Measurements from ENCODE around the gene LOXHD1. TPM values are rescaled to one million over a fixed set of nuclear protein-coding genes. Genes with fewer than 3 reads are reported as not detected.

The LOXHD1 gene
- total RNA-seq, 3 donors from 2014 or later (not counting 1 experiment from before 2014, with no cell fraction given): 0.11 to 0.48 (median 0.14) TPM

GRCh38 chr18:46480226-46480625 lies 176.8 kb downstream of the LOXHD1 start:
- Mint-ChIP-seq H3K36me3 (no peaks in the 10 kb centered on the region), H3K4me1 (peaks cover 12% of the 10 kb centered on the region in 2 donors), H3K4me3 (no peak overlapping the region), H3K27me3 (ENCODE audit: low read depth in 2 of 2) (peaks cover 6 to 8% of the 10 kb centered on the region in 2 donors), H3K27ac (no peak overlapping the region), H3K9me3 (peaks cover 0 to 2% of the 10 kb centered on the region in 2 donors)
- H3K27ac ChIP-seq (ENCODE audit: low read length): no peak overlapping the region
- no peak overlapping the region for H3K4me3 ChIP-seq (ENCODE audit: low read length)
- TF ChIP-seq, protein P1, sequence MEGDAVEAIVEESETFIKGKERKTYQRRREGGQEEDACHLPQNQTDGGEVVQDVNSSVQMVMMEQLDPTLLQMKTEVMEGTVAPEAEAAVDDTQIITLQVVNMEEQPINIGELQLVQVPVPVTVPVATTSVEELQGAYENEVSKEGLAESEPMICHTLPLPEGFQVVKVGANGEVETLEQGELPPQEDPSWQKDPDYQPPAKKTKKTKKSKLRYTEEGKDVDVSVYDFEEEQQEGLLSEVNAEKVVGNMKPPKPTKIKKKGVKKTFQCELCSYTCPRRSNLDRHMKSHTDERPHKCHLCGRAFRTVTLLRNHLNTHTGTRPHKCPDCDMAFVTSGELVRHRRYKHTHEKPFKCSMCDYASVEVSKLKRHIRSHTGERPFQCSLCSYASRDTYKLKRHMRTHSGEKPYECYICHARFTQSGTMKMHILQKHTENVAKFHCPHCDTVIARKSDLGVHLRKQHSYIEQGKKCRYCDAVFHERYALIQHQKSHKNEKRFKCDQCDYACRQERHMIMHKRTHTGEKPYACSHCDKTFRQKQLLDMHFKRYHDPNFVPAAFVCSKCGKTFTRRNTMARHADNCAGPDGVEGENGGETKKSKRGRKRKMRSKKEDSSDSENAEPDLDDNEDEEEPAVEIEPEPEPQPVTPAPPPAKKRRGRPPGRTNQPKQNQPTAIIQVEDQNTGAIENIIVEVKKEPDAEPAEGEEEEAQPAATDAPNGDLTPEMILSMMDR (IDR thresholded peaks at IDR 0.05): no peak
- DNase-seq (no peak), ATAC-seq (no peak)
- H3K9me3 ChIP-seq (ENCODE audit: control insufficient read depth, insufficient read depth, low read length): peaks cover 6% of the 10 kb centered on the region
- 80% methylated on average over 3 of the region's 5 CpGs for WGBS (ENCODE audit: insufficient coverage)
- H3K27me3 ChIP-seq (ENCODE audit: control insufficient read depth, insufficient read depth, low read length): peaks cover 3% of the 10 kb centered on the region
- intact Hi-C loops (cut with micrococcal nuclease): loop anchor here (5.0 kb wide), 1 partner anchor 177 kb away; the partner anchor contains the start of gene LOXHD1
- H3K36me3 ChIP-seq (ENCODE audit: control insufficient read depth, insufficient read depth, low read length): no peaks in the 10 kb centered on the region
- H3K4me1 ChIP-seq (ENCODE audit: control insufficient read depth, insufficient read depth, low read length): peaks cover under 1% of the 10 kb centered on the region

DNA sequence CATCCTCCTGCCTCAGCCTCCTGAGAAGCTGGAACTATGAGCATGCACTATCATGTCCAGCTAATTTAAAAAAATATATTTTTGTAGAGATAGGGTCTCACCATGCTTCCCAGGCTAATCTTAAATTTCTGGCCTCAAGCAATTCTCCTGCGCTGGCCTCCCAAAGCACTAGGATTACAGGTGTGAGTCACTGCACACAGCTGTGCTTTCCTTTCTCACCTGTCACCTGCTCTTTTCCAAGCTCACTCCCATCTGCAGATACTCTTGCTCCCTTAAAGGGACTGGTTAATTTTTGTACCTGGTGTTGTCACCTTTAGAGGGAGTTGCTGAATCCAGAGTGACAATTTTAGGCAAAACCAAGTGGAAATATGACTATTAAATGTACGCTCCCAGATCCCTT lies 178.2 kb downstream of the LOXHD1 start:
- Histone ChIP-seq H3K9me3 (ENCODE audit: control insufficient read depth, insufficient read depth, low read length) (peaks cover 6% of the 10 kb centered on the region), H3K4me1 (ENCODE audit: control insufficient read depth, insufficient read depth, low read length) (peaks cover 6% of the 10 kb centered on the region), H3K27me3 (ENCODE audit: control insufficient read depth, insufficient read depth, low read length) (no peaks in the 10 kb centered on the region), H3K27ac (ENCODE audit: low read length) (no peak overlapping the region), H3K4me3 (ENCODE audit: low read length) (no peak overlapping the region), H3K36me3 (ENCODE audit: control insufficient read depth, insufficient read depth, low read length) (no peaks in the 10 kb centered on the region)
- peaks cover 12 to 20% of the 10 kb centered on the region in 2 donors for H3K4me1 Mint-ChIP-seq
- no peak overlapping the region for H3K27ac Mint-ChIP-seq
- H3K36me3 Mint-ChIP-seq: no peaks in the 10 kb centered on the region
- intact Hi-C loops (cut with micrococcal nuclease): no loop called here
- ATAC-seq (no peak), DNase-seq (no peak)
- peaks cover 4 to 8% of the 10 kb centered on the region in 2 donors for H3K27me3 Mint-ChIP-seq (ENCODE audit: low read depth in 2 of 2)
- 97% methylated on average over 2 of the region's 2 CpGs for WGBS (ENCODE audit: insufficient coverage)
- H3K4me3 Mint-ChIP-seq: no peak overlapping the region
- peaks cover 0 to 2% of the 10 kb centered on the region in 2 donors for H3K9me3 Mint-ChIP-seq
- TF ChIP-seq, protein P1 (IDR thresholded peaks at IDR 0.05): no peak

- intact Hi-C loops (cut with micrococcal nuclease): no loop called here
- H3K9me3 ChIP-seq (ENCODE audit: control insufficient read depth, insufficient read depth, low read length): peaks cover 6% of the 10 kb centered on the region
- 69% methylated on average over 20 of the region's 21 CpGs for WGBS (ENCODE audit: insufficient coverage)
Measured at GRCh38 chr18:46477425-46478011, 179.5 kb downstream of the LOXHD1 start.

More at GRCh38 chr18:46477425-46478011, 179.5 kb downstream of the LOXHD1 start:
- no peak overlapping the region for H3K4me3 Mint-ChIP-seq
- ATAC-seq (no peak), DNase-seq (no peak)
- H3K27ac Mint-ChIP-seq: no peak overlapping the region
- Histone ChIP-seq H3K36me3 (ENCODE audit: control insufficient read depth, insufficient read depth, low read length) (no peaks in the 10 kb centered on the region), H3K27me3 (ENCODE audit: control insufficient read depth, insufficient read depth, low read length) (no peaks in the 10 kb centered on the region), H3K4me1 (ENCODE audit: control insufficient read depth, insufficient read depth, low read length) (peaks cover 6% of the 10 kb centered on the region), H3K4me3 (ENCODE audit: low read length) (no peak overlapping the region), H3K27ac (ENCODE audit: low read length) (no peak overlapping the region)
- H3K27me3 Mint-ChIP-seq (ENCODE audit: low read depth in 2 of 2): peaks cover 4 to 8% of the 10 kb centered on the region in 2 donors
- peaks cover 0 to 2% of the 10 kb centered on the region in 2 donors for H3K9me3 Mint-ChIP-seq
- H3K36me3 Mint-ChIP-seq: no peaks in the 10 kb centered on the region
- TF ChIP-seq, protein P1 (IDR thresholded peaks at IDR 0.05): no peak
- peaks cover 12 to 20% of the 10 kb centered on the region in 2 donors for H3K4me1 Mint-ChIP-seq
